Mucosa of rectum (tissue), 2 donors: ENCODE results near the gene C3.
"Not testable (repeated sequence)": the region's sequence is repeated elsewhere in the genome, so short reads cannot be mapped to it uniquely, and the experiment has no call there.

Experiments
- H3K27ac ChIP-seq, 2 donors: one replicate each; pipeline ENCODE4 v1.7.0; 2013; ENCODE audit warnings: inconsistent platforms in 2 of 2, low read depth in 2 of 2, low read length in 2 of 2
- H3K27me3 ChIP-seq, 2 donors: one replicate each; pipeline ENCODE4 v1.7.0; 2013; ENCODE audit warnings: low read length in 2 of 2; ENCODE audit not compliant: control insufficient read depth in 2 of 2, insufficient read depth in 2 of 2
- H3K36me3 ChIP-seq, 2 donors: one replicate each; pipeline ENCODE4 v1.7.0; 2013; ENCODE audit warnings: low read length in 2 of 2; ENCODE audit not compliant: control insufficient read depth in 2 of 2, insufficient read depth in 2 of 2
- H3K4me1 ChIP-seq, 2 donors: one replicate each; pipeline ENCODE4 v1.7.0; 2013; ENCODE audit warnings: low read length in 2 of 2, mild to moderate bottlenecking in 1 of 2; ENCODE audit not compliant: control insufficient read depth in 2 of 2, insufficient read depth in 2 of 2
- H3K4me3 ChIP-seq, 2 donors: one replicate each; pipeline ENCODE4 v1.7.0; 2013; ENCODE audit warnings: low read length in 2 of 2
- H3K9ac ChIP-seq, 2 donors: one replicate each; pipeline ENCODE4 v1.7.0; 2013; ENCODE audit warnings: low read length in 2 of 2, low read depth in 1 of 2, mild to moderate bottlenecking in 1 of 2
- H3K9me3 ChIP-seq, 2 donors: one replicate each; pipeline ENCODE4 v1.7.0; 2013; ENCODE audit warnings: low read length in 2 of 2; ENCODE audit not compliant: control insufficient read depth in 2 of 2
- donor health status: healthy.
- donor health status: Normal muscosa, but diverticular disease.

The C3 gene

GRCh38 chr19:6761053-6761676 lies 40.7 kb upstream of the C3 start:
- peaks cover 21 to 22% of the 10 kb centered on the region in 2 donors for H3K36me3 ChIP-seq
- H3K9ac ChIP-seq, result no peak overlapping the region
- H3K4me1 ChIP-seq, result peaks cover 2 to 9% of the 10 kb centered on the region in 2 donors
- H3K4me3 ChIP-seq, result no peak overlapping the region
- no peak overlapping the region for H3K27ac ChIP-seq
- no peaks in the 10 kb centered on the region for H3K9me3 ChIP-seq
- H3K27me3 ChIP-seq, result no peaks in the 10 kb centered on the region

GRCh38 chr19:6760606-6761005 lies 40.2 kb upstream of the C3 start:
- peaks cover 21 to 22% of the 10 kb centered on the region in 2 donors for H3K36me3 ChIP-seq
- no peaks in the 10 kb centered on the region for H3K27me3 ChIP-seq
- H3K9ac ChIP-seq, result no peak overlapping the region
- H3K4me3 ChIP-seq, result no peak overlapping the region
- H3K4me1 ChIP-seq, result peaks cover 0 to 3% of the 10 kb centered on the region in 2 donors
- H3K27ac ChIP-seq, result no peak overlapping the region
- H3K9me3 ChIP-seq, result no peaks in the 10 kb centered on the region

GRCh38 chr19:6754653-6755463 lies 34.4 kb upstream of the C3 start:
- no peaks in the 10 kb centered on the region for H3K27me3 ChIP-seq
- peaks cover 24 to 36% of the 10 kb centered on the region in 2 donors for H3K36me3 ChIP-seq
- no peak overlapping the region for H3K9ac ChIP-seq
- no peak overlapping the region for H3K4me3 ChIP-seq
- H3K9me3 ChIP-seq, result no peaks in the 10 kb centered on the region
- peaks cover 15 to 18% of the 10 kb centered on the region in 2 donors for H3K4me1 ChIP-seq
- no peak overlapping the region for H3K27ac ChIP-seq

GRCh38 chr19:6754136-6754535 lies 33.7 kb upstream of the C3 start:
- Histone ChIP-seq H3K4me1 (peaks cover 15 to 18% of the 10 kb centered on the region in 2 donors), H3K27ac (peak overlapping the region; percentile 97 to 99), H3K27me3 (no peaks in the 10 kb centered on the region), H3K36me3 (peaks cover 23 to 35% of the 10 kb centered on the region in 2 donors), H3K9me3 (no peaks in the 10 kb centered on the region), H3K9ac (peak overlapping the region in 1 of 2 donors; percentile 88), H3K4me3 (peak overlapping the region in 1 of 2 donors; percentile 69)

- peak overlapping the region; percentile 97 to 99 for H3K27ac ChIP-seq
- H3K4me1 ChIP-seq, result peaks cover 15 to 18% of the 10 kb centered on the region in 2 donors
- peak overlapping the region; percentile 63 to 69 for H3K4me3 ChIP-seq
- H3K27me3 ChIP-seq, result no peaks in the 10 kb centered on the region
- no peaks in the 10 kb centered on the region for H3K9me3 ChIP-seq
- peak overlapping the region; percentile 72 to 88 for H3K9ac ChIP-seq
- peaks cover 21 to 31% of the 10 kb centered on the region in 2 donors for H3K36me3 ChIP-seq
These were observed 33.0 kb upstream of the C3 start for GRCh38 chr19:6753178-6754031.

- H3K9me3 ChIP-seq, result no peaks in the 10 kb centered on the region
- peaks cover 15 to 18% of the 10 kb centered on the region in 2 donors for H3K4me1 ChIP-seq
- peaks cover 25 to 37% of the 10 kb centered on the region in 2 donors for H3K36me3 ChIP-seq
- H3K4me3 ChIP-seq, result peak overlapping the region; percentile 63 to 69
- peak overlapping the region; percentile 70 to 88 for H3K9ac ChIP-seq
- peak overlapping the region; percentile 97 to 99 for H3K27ac ChIP-seq
- no peaks in the 10 kb centered on the region for H3K27me3 ChIP-seq
These were observed 32.1 kb upstream of the C3 start for GRCh38 chr19:6752256-6753177.

GRCh38 chr19:6751189-6751588 lies 30.7 kb upstream of the C3 start:
- no peak overlapping the region for H3K4me3 ChIP-seq
- H3K27me3 ChIP-seq, result no peaks in the 10 kb centered on the region
- peaks cover 37 to 48% of the 10 kb centered on the region in 2 donors for H3K36me3 ChIP-seq
- H3K4me1 ChIP-seq, result peaks cover 15 to 18% of the 10 kb centered on the region in 2 donors
- peak overlapping the region in 1 of 2 donors; percentile 38 for H3K9ac ChIP-seq
- no peaks in the 10 kb centered on the region for H3K9me3 ChIP-seq
- H3K27ac ChIP-seq, result no peak overlapping the region

GRCh38 chr19:6750062-6750461 lies 29.6 kb upstream of the C3 start:
- Histone ChIP-seq H3K27ac (no peak overlapping the region), H3K4me1 (peaks cover 19 to 21% of the 10 kb centered on the region in 2 donors), H3K36me3 (peaks cover 41 to 53% of the 10 kb centered on the region in 2 donors)

GRCh38 chr19:6748543-6748942 lies 28.1 kb upstream of the C3 start:
- H3K27me3 ChIP-seq, H3K9ac ChIP-seq, H3K9me3 ChIP-seq, H3K27ac ChIP-seq, H3K4me3 ChIP-seq: not testable (repeated sequence)
- peaks cover 48 to 56% of the 10 kb centered on the region in 2 donors for H3K36me3 ChIP-seq
- peaks cover 25 to 29% of the 10 kb centered on the region in 2 donors for H3K4me1 ChIP-seq

More at GRCh38 chr19:6750062-6750461, 29.6 kb upstream of the C3 start:
- Histone ChIP-seq H3K4me3 (no peak overlapping the region), H3K9me3 (no peaks in the 10 kb centered on the region), H3K27me3 (no peaks in the 10 kb centered on the region), H3K9ac (no peak overlapping the region)
